ENCODE data around the gene PTPN4. TPM values are rescaled to one million over a fixed set of nuclear protein-coding genes. Genes with fewer than 3 reads are reported as not detected.
"Not testable (repeated sequence)": the region's sequence is repeated elsewhere in the genome, so short reads cannot be mapped to it uniquely, and the experiment has no call there.

PTPN4 gene
- total and polyA plus RNA-seq, 2 donors from 2014 or later: 7.4 to 46.4 TPM

GRCh38 chr2:119803101-119803500 is 43.4 kb downstream of the PTPN4 start:
- no peak for TF ChIP-seq CTCF (IDR thresholded peaks at IDR 0.05; ENCODE audit: borderline replicate concordance, extremely low read depth, insufficient read depth)
- no peaks in the 10 kb centered on the region for H3K27me3 ChIP-seq (ENCODE audit: control insufficient read depth, insufficient read depth, low read length)
- H3K9ac ChIP-seq (ENCODE audit: low read length in 3 of 3): no peak overlapping the region
- H3K36me3 ChIP-seq (ENCODE audit: control insufficient read depth in 2 of 3, insufficient read depth in 3 of 3, low read length in 3 of 3): no peaks in the 10 kb centered on the region
- DNase-seq (no peak), FAIRE-seq (no peak)
- H3K4me3 ChIP-seq (ENCODE audit: low read length in 3 of 3): no peak overlapping the region
- no peaks in the 10 kb centered on the region for H3K9me3 ChIP-seq (ENCODE audit: control insufficient read depth in 2 of 3, insufficient read depth in 1 of 3, low read length in 3 of 3)
- H3K4me1 ChIP-seq (ENCODE audit: control insufficient read depth in 2 of 3, insufficient read depth in 2 of 3, low read depth in 1 of 3, low read length in 3 of 3): no peaks in the 10 kb centered on the region
- H3K27ac ChIP-seq (ENCODE audit: low read depth in 2 of 2, low read length in 2 of 2): no peak overlapping the region
- intact Hi-C loops (cut with DNase I): no loop called here

- DNase-seq; H3K27me3 ChIP-seq (ENCODE audit: control insufficient read depth, insufficient read depth, low read length); H3K9ac ChIP-seq (ENCODE audit: low read length in 3 of 3); FAIRE-seq; H3K27ac ChIP-seq (ENCODE audit: low read depth in 2 of 2, low read length in 2 of 2); H3K4me3 ChIP-seq (ENCODE audit: low read length in 3 of 3); H3K4me1 ChIP-seq (ENCODE audit: control insufficient read depth in 2 of 3, insufficient read depth in 2 of 3, low read depth in 1 of 3, low read length in 3 of 3); H3K9me3 ChIP-seq (ENCODE audit: control insufficient read depth in 2 of 3, insufficient read depth in 1 of 3, low read length in 3 of 3); H3K36me3 ChIP-seq (ENCODE audit: control insufficient read depth in 2 of 3, insufficient read depth in 3 of 3, low read length in 3 of 3); intact Hi-C loops (cut with DNase I): not testable (repeated sequence)
These were observed 44.7 kb downstream of the PTPN4 start for GRCh38 chr2:119804409-119804808.

GRCh38 chr2:119808516-119809147 is 48.9 kb downstream of the PTPN4 start:
- Histone ChIP-seq H3K4me1 (ENCODE audit: control insufficient read depth in 2 of 3, insufficient read depth in 2 of 3, low read depth in 1 of 3, low read length in 3 of 3) (no peaks in the 10 kb centered on the region), H3K27me3 (ENCODE audit: control insufficient read depth, insufficient read depth, low read length) (no peaks in the 10 kb centered on the region), H3K4me3 (ENCODE audit: low read length in 3 of 3) (no peak overlapping the region), H3K9ac (ENCODE audit: low read length in 3 of 3) (no peak overlapping the region), H3K27ac (ENCODE audit: low read depth in 2 of 2, low read length in 2 of 2) (no peak overlapping the region), H3K9me3 (ENCODE audit: control insufficient read depth in 2 of 3, insufficient read depth in 1 of 3, low read length in 3 of 3) (no peaks in the 10 kb centered on the region), H3K36me3 (ENCODE audit: control insufficient read depth in 2 of 3, insufficient read depth in 3 of 3, low read length in 3 of 3) (no peaks in the 10 kb centered on the region)
- FAIRE-seq (no peak), DNase-seq (no peak)
- no peak for TF ChIP-seq CTCF (IDR thresholded peaks at IDR 0.05; ENCODE audit: borderline replicate concordance, extremely low read depth, insufficient read depth)
- intact Hi-C loops (cut with DNase I): no loop called here

DNA sequence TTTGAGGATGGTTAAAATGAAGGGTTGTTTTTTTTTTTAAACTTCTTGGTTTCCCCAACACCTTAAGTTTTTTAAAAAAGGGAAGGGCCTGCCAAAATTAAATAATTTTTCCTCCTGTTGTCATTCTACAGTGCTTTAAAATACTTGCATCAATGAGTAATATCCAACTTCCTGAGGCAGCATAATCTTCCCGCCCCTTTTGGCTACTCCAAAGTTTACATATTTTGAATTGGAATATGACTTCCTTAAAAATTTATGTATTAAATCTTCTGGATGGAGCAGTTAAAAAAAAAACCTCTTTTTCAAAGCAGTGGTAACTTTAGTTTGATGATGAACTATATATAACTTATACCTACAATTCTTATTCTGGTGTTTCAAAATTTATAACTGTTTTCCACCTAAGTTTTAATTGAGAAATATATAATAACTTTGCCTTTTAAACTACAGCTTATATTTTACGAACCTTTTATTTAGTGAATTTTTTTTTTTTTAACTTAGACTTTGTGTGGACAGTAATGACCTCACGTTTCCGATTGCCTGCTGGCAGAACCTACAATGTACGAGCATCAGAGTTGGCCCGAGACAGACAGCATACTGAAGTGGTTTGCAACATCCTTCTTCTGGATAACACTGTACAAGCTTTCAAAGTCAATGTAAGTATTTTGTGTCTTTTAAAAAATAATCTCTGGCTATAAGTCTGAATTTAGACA is 49.8 kb downstream of the PTPN4 start:
- H3K4me1 ChIP-seq (ENCODE audit: control insufficient read depth in 2 of 3, insufficient read depth in 2 of 3, low read depth in 1 of 3, low read length in 3 of 3): no peaks in the 10 kb centered on the region
- H3K9me3 ChIP-seq (ENCODE audit: control insufficient read depth in 2 of 3, insufficient read depth in 1 of 3, low read length in 3 of 3): no peaks in the 10 kb centered on the region
- no peak for TF ChIP-seq CTCF (IDR thresholded peaks at IDR 0.05; ENCODE audit: borderline replicate concordance, extremely low read depth, insufficient read depth)
- H3K36me3 ChIP-seq (ENCODE audit: control insufficient read depth in 2 of 3, insufficient read depth in 3 of 3, low read length in 3 of 3): no peaks in the 10 kb centered on the region
- H3K9ac ChIP-seq (ENCODE audit: low read length in 3 of 3): no peak overlapping the region
- H3K27me3 ChIP-seq (ENCODE audit: control insufficient read depth, insufficient read depth, low read length): no peaks in the 10 kb centered on the region
- peak in 1 of 5 donors; percentile 38 for DNase-seq
- no peak overlapping the region for H3K27ac ChIP-seq (ENCODE audit: low read depth in 2 of 2, low read length in 2 of 2)
- FAIRE-seq: peak; percentile 80
- H3K4me3 ChIP-seq (ENCODE audit: low read length in 3 of 3): no peak overlapping the region
- intact Hi-C loops (cut with DNase I): no loop called here

All from kidney (tissue), 14 donors.